HG03342 (cell line): ENCODE data around the gene HABP2.

ENCODE experiments used
- ATAC-seq: cut with Tn5 transposase; IDR thresholded peaks from one replicate; pipeline ENCODE4 v1.9.1; 2021; ENCODE audit warnings: mild to moderate bottlenecking, moderate library complexity; ENCODE audit not compliant: unreplicated experiment

HABP2 gene

DNA sequence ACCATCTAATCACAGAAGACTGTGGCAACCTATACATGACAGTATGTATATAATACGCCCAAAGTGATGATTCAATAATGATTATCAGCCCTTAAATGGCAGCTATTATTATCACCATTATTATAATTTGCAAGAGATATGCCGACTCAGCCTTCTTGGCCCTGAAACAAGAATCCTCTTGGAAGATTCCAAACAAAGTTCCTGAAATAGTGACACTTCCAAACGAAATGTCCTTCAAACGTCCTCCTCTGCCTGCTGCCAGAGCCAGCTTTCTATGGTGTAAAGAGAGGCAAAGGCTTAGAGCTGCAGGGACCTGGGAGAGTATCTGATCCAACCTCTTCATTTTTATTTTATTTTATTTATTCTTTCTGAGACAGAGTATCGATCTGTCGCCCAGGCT, 75.0 kb downstream of the HABP2 start:
- ATAC-seq = no peak

DNA sequence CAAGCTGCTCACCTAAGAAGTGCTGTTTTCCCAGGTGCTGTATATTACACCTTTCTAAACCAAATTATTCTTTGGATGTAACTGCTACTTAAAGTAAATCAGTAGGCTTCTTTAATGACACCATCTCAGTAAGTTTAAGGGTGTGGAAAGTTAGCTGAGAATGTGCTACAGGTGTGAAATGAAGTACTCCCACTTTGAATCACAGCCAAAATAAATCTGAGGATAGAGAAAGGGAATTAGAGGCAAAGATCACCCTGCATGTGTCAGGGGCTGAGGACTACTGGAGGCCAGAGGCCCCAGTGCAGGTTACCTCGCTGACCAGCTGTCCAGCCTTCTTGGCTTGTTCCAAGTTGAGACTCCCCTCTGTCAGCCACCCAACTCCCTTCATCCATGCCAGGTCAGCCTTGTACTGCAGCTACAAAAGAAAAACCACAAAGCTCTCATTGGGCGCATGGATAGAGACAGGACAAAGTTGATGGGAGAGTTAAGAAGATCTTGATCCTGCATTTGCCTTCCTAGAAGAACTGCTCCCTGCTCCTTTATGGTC, 75.8 kb downstream of the HABP2 start:
- no peak for ATAC-seq

DNA sequence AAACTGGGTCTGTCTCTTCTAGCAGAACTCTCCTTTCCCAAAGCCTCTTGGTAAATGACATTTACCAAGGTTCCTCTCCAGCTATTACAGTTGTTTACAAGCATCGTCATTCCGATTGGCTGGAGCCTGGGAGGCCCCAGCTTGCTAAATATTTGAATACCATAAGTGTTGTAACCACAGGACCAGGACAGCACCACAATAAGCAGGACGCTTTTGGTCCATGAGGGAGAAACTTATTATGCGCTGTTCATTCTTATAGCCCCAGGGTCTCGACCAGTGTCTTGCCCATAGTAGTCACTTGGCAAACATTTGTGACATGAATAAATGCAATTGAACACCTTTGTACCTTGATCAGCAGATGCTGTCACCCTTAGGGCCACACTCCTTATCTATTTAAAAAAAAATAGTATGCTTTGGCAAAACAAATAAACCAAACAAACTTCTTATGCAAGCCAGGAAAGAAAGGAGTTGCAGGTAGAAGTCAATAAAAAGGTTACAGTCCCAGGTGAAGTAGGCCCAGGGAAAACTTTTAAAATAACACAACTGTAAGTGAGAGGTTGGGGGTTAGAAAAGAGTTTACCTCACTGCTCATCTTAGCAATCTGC, 78.2 kb downstream of the HABP2 start:
- no peak for ATAC-seq

DNA sequence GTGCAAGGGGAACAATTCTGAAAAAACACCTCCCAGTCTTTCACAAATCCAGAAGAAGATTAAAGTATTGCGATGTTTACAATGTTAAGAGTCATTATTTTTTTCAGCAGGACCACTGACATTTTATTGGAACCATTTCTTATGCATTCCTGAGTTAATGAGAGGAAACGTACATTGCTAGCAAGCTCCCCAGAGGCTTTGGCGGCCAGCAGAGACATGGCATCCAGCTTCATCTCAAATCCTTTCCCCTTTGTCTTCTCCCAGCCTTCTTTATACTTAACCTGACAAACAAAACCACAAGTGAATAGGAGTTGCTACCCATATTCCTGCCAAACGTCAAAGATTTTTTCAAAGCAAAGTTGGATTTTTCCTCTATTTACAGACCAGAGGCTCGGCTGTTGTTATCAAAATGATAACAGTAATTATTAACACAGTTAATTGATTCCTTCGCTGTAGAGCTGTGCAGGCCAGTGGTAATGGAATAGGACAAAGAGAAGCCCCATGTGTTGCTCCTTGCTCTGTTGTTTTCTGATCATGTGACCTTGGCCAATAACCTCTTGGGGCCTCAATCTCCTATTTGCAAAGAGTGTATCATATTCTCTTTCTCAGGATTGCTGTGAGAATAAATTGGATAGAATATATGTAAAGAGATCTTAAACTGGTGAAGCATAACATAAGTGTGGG, 79.0 kb downstream of the HABP2 start:
- no peak for ATAC-seq
